Chondrocyte (in vitro differentiated cells): ENCODE results near the gene SEPTIN2. TPM values are rescaled to one million over a fixed set of nuclear protein-coding genes. Genes with fewer than 3 reads are reported as not detected.
A peak's percentile ranks its signal among the peaks of the same experiment; 100 is the strongest.
"Not testable (repeated sequence)": the region's sequence is repeated elsewhere in the genome, so short reads cannot be mapped to it uniquely, and the experiment has no call there.

ENCODE experiments used
- DNase-seq: peaks from one replicate; pipeline ENCODE4 v3.0.0; 2021; ENCODE audit warnings: mixed read lengths, low spot score
- H3K27ac Mint-ChIP-seq: one replicate; pipeline ENCODE4 v1.8.0; 2021; ENCODE audit warnings: mild to moderate bottlenecking, moderate library complexity, mixed read lengths; ENCODE audit not compliant: unreplicated experiment
- H3K27me3 Mint-ChIP-seq: 2 replicates; pipeline ENCODE4 v1.8.0; 2021; ENCODE audit warnings: low read depth, mixed read lengths
- H3K36me3 Mint-ChIP-seq: 2 replicates; pipeline ENCODE4 v1.8.0; 2021; ENCODE audit warnings: low read depth, mixed read lengths
- H3K4me1 Mint-ChIP-seq: 2 replicates; pipeline ENCODE4 v1.8.0; 2021; ENCODE audit warnings: low read depth, mild to moderate bottlenecking, mixed read lengths
- H3K4me3 Mint-ChIP-seq: one replicate; pipeline ENCODE4 v1.8.0; 2021; ENCODE audit warnings: mild to moderate bottlenecking, moderate library complexity, mixed read lengths; ENCODE audit not compliant: unreplicated experiment
- H3K9me3 Mint-ChIP-seq: 2 replicates; pipeline ENCODE4 v1.8.0; 2021; ENCODE audit warnings: low read depth, mixed read lengths
- total RNA-seq: library from RNA; stranded (reverse); gene quantifications from 3 replicates; pipeline ENCODE4 v1.2.1, GENCODE V29; 2021
- TF ChIP-seq, protein P1 (sequence below): fragments of 200-600 bp; sonication (generic); IDR thresholded peaks from 2 replicates; pipeline ENCODE4 v1.5.0; 2021; ENCODE audit warnings: antibody characterized with exemption, mild to moderate bottlenecking, moderate library complexity

The SEPTIN2 gene
- total RNA-seq, 1 donor from 2014 or later, result 465 TPM

DNA sequence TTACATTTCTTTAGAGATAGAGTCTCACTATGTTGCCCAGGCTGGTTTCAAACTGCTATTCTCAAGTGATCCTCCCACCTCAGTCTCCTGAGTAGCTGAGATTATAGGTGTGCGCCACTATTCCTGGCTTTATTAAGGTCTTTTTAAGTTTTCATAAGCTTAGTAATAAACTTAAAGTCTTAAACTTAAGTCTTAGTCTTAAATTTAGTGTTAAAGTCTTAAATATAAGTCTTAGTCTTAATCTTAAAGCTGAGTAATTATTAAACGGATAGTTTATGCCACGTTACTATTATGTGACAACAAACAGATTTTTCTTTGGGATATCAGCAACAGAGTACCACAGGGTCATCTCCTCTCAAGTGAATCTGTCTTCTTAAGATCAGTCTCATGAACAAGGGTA, 52.9 kb downstream of the SEPTIN2 start:
- Mint-ChIP-seq H3K27me3 (no peaks in the 10 kb centered on the region), H3K36me3 (peaks cover 4% of the 10 kb centered on the region), H3K27ac (no peak overlapping the region), H3K4me3 (no peak overlapping the region), H3K9me3 (peaks cover 3% of the 10 kb centered on the region), H3K4me1 (peaks cover 34% of the 10 kb centered on the region)
- TF ChIP-seq, protein P1, sequence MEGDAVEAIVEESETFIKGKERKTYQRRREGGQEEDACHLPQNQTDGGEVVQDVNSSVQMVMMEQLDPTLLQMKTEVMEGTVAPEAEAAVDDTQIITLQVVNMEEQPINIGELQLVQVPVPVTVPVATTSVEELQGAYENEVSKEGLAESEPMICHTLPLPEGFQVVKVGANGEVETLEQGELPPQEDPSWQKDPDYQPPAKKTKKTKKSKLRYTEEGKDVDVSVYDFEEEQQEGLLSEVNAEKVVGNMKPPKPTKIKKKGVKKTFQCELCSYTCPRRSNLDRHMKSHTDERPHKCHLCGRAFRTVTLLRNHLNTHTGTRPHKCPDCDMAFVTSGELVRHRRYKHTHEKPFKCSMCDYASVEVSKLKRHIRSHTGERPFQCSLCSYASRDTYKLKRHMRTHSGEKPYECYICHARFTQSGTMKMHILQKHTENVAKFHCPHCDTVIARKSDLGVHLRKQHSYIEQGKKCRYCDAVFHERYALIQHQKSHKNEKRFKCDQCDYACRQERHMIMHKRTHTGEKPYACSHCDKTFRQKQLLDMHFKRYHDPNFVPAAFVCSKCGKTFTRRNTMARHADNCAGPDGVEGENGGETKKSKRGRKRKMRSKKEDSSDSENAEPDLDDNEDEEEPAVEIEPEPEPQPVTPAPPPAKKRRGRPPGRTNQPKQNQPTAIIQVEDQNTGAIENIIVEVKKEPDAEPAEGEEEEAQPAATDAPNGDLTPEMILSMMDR, result no peak
- no peak for DNase-seq

GRCh38 chr2:241372361-241372992, 56.8 kb downstream of the SEPTIN2 start:
- H3K4me1 Mint-ChIP-seq, result peaks cover 27% of the 10 kb centered on the region
- H3K36me3 Mint-ChIP-seq, result peaks cover 12% of the 10 kb centered on the region
- H3K9me3 Mint-ChIP-seq, result no peaks in the 10 kb centered on the region
- no peak for DNase-seq
- TF ChIP-seq, protein P1, result no peak
- no peaks in the 10 kb centered on the region for H3K27me3 Mint-ChIP-seq
- no peak overlapping the region for H3K27ac Mint-ChIP-seq
- no peak overlapping the region for H3K4me3 Mint-ChIP-seq

GRCh38 chr2:241373446-241373845, 57.7 kb downstream of the SEPTIN2 start:
- no peak overlapping the region for H3K4me3 Mint-ChIP-seq
- no peak overlapping the region for H3K27ac Mint-ChIP-seq
- no peaks in the 10 kb centered on the region for H3K9me3 Mint-ChIP-seq
- peaks cover 12% of the 10 kb centered on the region for H3K36me3 Mint-ChIP-seq
- H3K27me3 Mint-ChIP-seq, result no peaks in the 10 kb centered on the region
- DNase-seq, result no peak
- TF ChIP-seq, protein P1, result no peak
- H3K4me1 Mint-ChIP-seq, result peaks cover 33% of the 10 kb centered on the region

GRCh38 chr2:241373906-241374305, 58.2 kb downstream of the SEPTIN2 start:
- Mint-ChIP-seq H3K4me1 (peaks cover 36% of the 10 kb centered on the region), H3K36me3 (peaks cover 12% of the 10 kb centered on the region)
- H3K9me3 Mint-ChIP-seq, H3K27me3 Mint-ChIP-seq, H3K27ac Mint-ChIP-seq, H3K4me3 Mint-ChIP-seq, DNase-seq: not testable (repeated sequence)

DNA sequence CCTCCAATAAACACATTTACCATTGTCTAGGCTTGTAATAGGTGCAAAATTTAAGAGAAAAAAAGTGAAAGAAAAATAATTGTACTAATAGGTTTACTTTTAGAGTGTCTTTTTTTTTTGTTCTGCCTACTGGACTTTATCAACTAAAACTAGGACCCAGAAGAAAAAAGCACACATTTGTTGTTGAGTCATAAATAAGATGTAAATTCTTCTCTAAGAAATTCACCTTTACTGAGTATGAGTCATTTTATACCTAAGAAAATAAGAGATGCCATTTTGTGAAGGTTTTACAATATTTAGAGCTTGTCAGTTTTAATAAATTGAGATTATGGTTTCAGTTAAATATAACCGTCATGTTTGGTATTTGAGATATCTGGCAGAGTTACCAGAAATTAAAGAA, 59.6 kb downstream of the SEPTIN2 start:
- TF ChIP-seq, protein P1, result no peak
- Mint-ChIP-seq H3K4me1 (peaks cover 44% of the 10 kb centered on the region), H3K27ac (no peak overlapping the region), H3K36me3 (peaks cover 12% of the 10 kb centered on the region), H3K4me3 (no peak overlapping the region), H3K27me3 (no peaks in the 10 kb centered on the region), H3K9me3 (no peaks in the 10 kb centered on the region)
- no peak for DNase-seq

- Mint-ChIP-seq H3K4me1 (peaks cover 59% of the 10 kb centered on the region), H3K4me3 (no peak overlapping the region), H3K27me3 (no peaks in the 10 kb centered on the region), H3K9me3 (no peaks in the 10 kb centered on the region), H3K27ac (peak overlapping the region; percentile 73), H3K36me3 (peaks cover 12% of the 10 kb centered on the region)
- no peak for DNase-seq
- TF ChIP-seq, protein P1, result no peak
These were observed 61.1 kb downstream of the SEPTIN2 start for GRCh38 chr2:241376808-241377207.
